Activated CD8-positive, alpha-beta memory T cell treated with anti-CD3 and anti-CD28 coated beads, Interleukin-2, amount 50 U/mL, for 24 hours (primary cell): ENCODE data around the gene LITAFD.
"Not testable (repeated sequence)": the region's sequence is repeated elsewhere in the genome, so short reads cannot be mapped to it uniquely, and the experiment has no call there.

Experiments used
- DNase-seq: peaks from one replicate; pipeline ENCODE4 v3.0.0-alpha.2; 2020; ENCODE audit errors: extremely low read depth

Gene LITAFD

DNA sequence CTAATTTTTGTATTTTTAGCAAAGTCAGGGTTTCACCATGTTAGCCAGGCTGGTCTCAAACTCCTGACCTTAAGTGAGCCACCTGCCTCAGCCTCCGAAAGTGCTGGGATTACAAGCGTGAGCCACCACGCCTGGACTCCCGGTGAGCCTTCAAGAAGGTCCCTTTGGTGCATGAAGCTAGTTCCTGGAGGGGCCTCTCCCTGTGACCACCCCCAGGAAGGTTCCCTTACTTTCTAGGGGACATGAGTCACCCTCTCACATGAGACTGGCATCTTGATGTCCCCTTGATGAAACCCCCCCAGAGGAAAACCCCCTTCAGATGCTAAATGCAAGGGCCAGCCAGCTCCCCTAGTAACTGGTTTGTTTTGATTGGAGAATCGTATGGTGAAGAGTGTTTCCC is 26.2 kb upstream of the LITAFD start:
- DNase-seq = no peak

DNA sequence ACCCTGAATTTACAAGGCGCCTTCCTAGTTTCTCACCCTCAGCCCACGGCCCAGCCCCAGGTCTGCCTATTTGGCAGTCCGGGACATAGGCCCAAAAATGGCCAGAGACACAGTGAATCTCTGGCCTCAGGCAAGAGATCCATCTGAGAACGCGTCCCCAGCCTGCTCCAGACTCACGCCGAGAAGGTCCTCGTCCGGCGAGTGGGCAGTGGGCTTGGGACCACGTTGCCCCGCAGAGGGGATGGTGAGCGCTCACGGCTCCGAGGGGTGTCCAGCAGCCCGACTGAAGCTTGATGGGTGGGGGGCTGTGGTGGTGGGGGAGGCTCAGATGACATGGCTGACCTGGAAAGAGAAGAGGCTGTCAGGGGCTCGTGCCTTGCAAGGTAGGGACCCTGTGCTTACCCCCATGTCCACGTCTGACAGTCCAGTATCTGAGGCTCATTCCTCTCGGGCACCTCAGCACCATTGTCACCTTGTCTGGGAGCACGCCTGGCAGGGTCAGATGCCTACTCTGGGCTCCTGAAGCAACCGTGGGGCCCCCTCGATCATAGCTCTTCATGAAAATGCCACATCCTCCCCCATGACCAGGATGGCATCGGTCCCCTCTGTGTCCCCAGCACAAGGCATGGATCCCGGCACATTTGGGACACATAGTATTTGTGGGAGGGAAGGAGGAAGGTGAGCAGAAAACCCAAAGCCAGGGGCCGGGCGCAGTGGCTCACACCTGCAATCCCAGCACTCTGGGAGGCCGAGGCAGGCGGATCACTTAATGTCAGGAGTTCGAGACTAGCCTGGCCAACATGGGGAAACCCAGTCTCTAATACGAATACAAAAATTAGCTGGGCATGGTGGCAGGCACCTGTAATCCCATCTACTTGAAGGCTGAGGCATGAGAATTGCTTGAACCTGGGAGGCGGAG is 22.9 kb upstream of the LITAFD start:
- DNase-seq = no peak

DNA sequence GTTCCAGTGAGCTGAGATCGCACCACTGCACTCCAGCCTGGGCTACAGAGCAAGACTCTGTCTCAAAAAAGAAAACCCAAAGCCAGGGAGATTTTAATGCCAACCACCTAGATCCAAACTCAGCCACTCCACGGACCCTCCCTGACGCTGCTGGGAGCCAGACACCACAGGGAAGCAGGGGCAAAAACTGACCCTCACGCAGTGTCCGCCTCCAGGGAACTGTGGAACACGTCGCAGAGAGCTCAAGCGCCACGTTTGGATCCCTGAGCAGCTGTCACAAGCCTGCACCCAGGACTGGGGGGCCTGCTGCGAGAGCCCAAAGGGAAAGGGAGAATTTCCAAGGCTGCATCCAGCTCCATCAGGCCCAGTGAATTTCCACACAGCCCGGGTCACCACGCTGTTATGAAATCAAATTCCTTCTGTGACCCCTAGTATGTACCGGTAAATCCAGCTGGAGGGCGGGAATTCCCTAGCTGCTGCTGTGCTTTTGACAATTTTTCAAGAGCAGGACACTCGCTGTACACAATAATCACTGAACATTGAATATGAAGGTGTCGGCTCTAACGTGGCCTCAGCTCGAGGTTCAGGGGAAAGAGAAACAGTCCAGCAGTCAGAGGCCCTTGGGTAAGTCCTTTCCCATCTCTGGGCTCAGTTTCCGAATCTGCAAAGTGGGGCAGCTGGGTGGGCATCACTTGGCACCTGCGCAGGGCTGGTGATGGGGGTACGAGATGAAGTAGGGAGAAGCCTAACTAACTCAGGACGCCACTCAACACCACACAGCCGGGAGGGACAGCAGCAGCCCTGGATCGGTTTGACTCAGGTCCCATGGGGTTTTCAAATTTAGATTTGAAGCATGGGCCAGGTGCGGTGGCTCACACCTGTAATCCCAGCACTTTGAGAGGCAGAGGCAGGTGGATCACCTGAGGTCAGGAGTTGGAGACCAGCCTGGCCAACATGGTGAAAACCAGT is 22.0 kb upstream of the LITAFD start:
- no peak for DNase-seq

DNA sequence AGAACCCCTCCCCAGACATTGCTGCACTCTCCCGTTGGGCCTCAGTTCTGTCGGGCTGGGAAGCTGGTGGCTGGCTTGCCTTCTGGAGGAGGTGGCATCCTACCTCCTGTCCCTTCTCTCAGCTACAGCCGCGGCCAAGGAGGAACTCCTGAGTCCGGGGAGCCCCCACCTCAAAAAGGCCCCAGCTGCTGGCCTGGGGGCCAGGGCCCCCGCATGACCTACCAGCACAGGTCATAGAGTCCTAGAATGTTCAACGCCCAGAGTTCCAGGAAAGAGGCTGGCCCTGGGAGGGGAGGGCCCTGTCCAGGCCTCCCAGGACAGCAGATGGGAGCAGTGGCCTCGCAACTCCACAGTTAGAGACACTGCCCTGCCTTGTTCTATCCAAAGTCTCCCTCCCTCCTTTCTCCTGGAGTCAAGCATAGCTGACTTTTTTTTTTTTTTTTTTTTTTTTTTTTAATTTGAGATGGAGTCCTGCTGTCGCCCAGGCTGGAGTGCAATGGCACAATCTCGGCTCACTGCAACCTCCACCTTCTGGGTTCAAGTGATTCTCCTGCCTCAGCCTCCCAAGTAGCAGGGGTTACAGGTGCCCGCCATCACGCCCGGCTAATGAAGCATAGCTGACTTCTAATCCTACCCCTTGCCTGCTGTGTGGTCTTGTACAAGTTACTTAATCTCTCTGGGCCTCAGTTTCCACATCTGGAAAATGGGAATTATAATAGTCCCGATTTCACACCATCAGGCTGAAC is 20.4 kb upstream of the LITAFD start:
- no peak for DNase-seq

DNA sequence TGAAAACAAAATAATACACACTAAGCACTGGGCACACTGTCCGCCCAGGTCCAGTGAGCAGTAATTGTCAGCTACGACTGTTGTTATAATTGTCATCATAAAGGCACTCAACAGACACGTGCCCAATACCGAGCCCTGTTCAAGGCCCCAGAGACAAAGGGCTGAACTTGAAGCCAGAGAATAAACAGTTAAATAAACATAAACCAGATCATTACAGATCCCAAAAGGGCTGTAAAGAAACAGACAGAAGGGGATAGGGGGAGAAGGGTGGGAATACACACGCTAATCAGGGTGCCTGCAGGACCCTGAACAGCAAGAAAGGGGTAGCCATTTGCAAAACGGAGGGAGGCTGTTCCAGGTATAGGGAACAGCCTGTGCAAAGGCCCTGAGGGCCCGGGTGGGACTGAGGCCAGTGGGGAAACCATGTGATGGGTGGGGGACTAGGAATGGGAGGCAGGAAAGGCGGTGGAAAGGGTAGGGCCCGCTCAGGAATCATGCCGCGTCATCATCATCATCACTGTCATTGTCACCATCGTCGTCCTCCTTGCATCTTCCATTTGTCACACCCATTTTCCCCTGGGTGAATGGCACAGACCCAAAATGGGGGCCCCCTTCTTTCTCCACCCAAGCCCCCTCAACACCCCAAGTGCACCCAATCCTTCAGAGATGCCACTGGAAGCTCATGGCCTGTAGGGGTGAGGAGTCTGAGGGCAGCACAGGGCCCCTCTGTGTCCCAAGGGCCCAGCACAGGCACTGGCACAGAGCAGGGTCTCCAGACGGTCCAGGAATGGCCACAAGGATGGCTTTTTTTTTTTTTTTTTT is 19.6 kb upstream of the LITAFD start:
- DNase-seq = no peak

DNA sequence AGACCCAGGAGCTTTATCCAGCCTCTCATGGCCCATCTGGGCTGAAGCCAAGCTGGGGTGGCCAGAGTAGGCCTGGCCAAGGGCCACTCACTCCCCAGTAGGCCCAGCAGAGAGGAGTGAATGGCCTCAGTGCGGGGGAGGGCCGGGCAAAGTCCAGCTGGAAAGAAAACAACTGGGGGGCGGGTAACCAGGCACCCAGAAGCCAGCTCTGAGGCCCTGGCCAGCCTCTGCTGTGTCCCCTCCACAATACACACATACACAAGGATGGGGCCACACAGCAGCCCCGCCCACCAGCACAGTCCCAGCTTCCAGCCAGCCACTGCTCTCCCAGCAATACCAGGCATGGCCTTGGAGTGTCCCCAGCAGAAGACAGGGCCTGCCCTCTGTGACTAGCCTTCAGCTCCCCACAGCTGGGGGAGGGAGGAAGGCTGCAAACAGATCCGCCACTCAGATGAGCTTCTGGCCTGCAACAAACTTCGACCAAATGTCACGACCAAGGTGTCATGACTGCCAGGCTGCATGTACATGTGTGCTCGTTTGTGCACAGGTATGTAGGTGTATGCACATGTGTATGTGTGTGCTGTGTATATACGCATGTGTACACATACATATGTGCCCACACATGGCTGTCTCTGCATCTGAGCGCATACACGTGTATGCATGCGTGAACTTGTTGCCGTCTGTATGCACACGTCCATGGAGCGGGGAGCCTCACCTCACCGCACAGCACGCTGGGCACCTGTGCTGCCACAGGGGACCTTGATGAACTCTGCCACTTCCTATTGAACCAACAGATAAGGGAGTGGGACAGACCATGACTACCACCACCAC is 18.3 kb upstream of the LITAFD start:
- no peak for DNase-seq

DNA sequence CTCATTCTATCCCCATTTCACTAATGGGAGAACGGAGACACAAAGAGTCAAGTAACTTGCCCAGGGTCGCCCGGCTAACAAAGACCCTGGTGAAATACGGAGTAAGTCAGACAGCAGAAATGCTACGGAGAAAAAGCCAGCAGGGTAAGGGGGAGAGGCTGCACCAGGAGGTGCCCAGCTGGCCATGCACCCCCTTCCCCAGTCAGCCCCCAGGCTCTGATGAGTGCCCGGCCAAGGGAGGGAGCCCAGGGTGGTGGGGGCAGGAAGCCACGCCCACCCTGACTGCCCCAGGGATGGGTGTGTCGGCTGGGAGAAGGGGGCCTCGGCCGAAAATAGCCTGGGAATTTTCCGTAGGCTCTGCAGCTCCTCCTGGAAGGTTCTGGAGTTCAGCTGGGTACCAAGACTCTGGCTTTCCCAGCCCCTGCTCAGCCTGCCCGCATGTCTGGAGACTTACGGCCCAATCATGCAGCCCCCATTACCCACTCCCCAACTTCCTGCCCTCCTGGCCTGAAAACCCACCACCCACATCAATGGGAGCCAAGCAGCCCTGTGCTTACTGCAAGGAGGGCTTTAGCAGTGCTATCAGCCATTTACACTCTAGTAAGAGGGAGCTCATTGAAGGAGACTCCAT is 17.6 kb upstream of the LITAFD start:
- no peak for DNase-seq

DNA sequence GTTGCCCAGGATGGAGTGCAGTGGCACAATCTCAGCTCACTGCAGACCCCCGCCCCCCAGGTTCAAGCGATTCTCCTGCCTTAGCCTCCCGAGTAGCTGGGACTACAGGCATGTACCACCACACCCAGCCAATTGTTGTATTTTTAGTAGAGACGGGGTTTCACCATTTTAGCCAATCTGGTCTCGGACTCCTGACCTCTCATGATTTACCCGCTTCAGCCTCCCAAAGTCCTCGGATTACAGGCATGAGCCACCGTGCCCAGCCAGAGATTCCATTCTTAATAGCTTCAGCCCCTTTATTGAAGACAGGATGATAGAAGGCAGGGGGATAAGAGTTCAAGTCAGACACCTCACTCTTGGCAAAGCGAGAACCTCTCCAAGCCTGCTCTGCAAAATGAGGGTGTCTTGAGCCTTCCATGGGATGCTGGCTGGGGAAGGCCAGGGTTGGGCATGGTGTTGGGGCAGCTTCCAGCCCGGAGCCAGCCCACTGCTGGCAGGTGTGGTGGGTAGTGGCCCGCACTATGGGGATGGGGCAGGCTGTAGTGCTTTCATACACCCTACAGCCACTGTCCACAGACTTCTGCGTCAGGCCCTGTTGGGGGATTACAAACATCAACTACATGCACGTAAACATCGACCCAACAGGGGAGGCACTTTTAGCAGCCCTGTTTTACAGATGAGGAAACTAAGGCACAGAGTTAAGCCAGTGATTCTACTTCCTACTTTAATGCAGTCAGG is 16.8 kb upstream of the LITAFD start:
- DNase-seq = no peak

DNA sequence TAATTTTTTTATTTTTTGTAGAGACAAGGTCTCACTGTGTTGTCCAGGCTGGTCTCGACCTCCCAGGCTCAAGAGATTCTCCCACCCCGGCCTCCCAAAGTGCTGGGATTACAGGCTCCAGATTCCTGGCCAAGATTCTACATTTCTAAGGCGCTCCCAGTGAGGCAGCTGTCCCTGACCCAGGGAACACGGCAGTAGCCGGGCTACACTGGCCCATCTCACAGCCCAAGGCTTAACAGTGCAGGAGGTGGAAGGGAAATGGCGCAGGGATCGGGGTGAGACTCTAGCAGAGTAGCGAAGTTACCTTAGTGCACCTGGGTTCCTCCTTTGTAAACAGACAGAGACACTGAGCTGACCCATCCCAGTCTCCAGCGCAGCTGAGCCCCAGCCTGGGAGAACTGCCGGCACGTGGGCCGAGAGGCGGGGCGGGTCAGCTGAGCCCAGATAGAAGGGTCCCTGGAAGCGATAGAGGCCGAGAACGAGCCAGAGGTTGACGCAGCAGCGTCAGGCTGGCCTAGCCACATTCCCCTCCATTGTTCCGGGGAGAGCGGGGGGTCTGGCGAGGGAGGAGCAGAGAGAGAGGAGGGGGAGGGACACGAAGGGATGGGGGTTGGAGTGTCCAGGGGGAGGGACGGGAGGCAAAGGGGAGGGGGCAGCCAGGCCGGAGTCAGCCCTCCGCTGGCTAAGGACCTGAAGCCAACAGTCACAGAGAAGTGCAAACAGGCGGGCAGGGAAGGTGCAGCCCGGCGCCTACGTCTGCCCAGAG is 15.8 kb upstream of the LITAFD start:
- DNase-seq = no peak

DNA sequence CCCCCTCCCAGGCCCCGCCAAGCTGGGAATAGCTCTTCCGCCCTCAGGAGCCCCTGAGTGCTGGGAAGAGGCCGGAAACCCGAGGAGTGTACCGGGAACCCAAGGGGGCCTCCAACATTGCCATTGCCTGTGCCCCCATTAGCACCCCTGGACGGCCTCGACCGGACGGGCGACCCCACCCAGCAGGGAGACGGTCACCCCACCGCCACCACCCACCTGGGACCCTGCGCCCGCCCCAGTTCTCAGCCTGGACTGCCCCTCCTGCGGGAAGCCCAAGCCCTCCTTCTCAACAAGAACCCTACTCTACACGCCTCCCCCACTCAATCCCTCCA is 15.3 kb upstream of the LITAFD start:
- no peak for DNase-seq

DNA sequence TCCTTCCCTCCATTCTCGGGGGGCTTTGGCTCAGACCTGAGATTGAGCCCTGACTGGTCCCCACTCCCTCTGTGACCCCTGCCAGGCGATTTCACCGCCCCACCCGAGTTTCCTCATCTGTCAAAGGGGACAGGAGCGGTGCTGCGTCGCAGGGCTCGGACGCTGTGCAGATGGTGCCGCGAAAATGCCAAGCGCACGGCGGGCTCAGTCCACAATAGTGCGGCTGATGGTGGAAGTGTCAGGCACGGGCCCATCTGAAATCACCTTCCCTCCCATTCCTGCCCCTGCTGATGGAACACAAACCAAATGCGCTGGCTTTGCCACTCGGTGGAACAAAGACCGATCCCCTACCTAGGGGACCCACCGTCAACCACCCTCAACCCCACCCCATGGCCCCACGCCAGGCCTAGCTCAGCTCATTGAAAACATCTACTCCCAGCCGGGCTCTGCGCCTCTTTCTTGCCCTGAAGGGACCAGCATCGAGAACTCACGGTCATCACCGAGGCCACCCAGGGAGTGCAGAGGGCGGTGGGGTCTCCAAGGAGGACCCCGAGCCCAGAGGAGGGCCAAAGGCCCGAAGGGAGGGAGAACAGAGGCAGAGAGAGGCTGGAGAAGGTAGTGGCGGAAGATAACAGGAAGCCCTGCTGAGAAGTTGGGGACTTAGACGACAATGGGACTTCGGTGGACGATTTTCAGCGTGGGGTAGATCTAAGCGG is 14.8 kb upstream of the LITAFD start:
- DNase-seq = no peak

DNA sequence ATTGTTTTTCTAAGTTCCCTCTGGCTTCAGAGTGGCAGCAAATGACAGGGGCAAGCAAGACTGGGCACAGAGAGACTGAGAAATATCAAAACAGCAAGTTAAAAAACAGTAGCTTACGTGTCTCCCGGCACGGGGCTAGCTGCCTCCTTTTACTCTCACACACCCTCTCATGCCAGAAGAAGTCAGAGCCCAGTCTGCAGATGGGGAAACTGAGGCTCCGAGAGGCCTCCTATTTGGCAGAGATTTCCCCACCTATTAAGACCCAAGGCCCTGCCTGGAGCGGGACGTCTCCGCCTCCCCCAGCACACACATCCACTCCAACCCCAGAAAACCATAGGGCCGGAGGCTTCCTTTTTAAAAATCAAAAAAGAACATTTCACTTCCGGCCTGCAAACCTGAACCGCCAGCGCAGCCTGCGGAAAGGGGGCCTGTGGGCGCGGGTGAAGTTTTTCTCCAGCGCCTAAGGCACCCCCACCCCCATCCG is 14.2 kb upstream of the LITAFD start:
- DNase-seq = no peak

DNA sequence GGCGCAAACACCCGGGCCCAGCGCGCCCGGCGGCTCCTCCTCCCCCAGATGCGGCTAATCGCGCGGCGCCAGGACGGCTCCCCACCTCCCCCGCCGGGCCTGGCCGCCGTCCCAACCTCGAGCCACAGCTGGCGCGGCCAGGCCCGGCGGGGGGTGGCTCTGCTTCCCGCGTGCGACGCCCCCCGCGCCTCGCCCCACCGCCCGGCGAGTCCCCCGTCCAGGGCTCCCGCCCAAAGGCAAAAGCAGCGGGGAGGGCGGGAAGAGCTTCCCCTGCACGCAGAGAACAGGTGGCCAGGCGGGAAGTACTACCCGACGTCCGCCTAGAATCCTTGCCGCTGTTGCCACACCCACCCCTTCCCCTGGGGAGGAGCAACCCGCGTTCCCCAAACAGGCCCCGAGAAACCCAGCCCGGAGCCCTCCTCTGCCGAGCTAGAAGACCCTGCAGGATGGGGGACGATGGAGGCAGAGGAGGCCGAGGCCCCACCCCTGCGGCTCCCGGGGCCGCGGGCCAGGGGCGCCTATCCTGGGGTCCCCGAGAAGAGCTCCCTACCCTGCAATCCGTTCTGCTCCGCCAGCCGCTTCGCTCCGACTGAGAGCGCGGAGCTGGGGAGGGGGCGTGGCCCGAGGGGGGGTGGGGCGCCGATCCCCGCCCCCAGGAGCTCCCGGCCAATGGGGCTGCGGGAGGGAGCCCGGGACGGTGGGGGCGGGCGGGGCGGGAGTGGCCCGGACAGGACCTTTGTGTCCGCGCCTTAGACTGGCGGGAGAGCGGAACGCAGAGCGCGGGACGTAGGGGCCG is 13.5 kb upstream of the LITAFD start, which contains the start of gene CARHSP1:
Gene CARHSP1, minus strand, starts transcription at position 591 of the 796 bp plus-strand sequence. CDS start 9,678 bp downstream, outside the sequence.
- DNase-seq = peak; percentile 50

DNA sequence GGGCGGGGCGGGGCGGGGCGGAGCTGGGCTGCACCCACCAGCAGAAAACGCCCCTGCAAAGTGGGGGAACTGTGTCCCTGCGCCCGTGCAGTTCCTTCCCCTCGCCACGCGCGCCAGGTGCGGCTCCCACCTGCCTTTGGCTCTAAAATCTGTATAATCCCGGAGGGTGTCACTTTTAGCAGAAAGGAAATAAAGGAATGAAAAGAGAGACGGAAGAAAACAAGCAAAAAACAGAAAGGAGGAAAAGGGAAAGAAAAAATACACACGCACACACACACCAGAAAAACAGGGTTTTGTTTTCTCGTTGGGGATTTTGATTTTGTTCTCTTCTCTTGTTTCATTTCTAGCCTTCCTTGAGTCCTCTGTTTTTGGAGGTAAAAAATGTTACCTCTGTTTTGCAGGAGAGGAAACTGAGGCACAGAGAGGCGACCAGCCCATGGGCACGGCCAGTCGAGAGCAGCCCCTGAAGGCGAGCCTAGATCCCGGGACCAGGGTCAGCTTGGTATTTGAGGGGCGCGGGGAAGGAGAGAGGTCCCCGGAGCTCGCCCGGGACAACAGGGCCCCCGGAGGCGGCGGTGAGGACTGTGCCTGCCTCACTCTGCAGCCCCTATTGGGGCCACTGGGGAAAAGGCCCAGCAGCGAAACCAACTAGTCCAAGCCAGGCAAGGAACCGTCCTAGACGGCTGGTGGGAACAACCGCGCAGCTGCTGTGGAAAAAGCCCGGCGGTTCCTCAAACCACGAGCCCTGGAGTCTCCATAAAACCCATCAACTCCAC is 12.8 kb upstream of the LITAFD start:
- no peak for DNase-seq

DNA sequence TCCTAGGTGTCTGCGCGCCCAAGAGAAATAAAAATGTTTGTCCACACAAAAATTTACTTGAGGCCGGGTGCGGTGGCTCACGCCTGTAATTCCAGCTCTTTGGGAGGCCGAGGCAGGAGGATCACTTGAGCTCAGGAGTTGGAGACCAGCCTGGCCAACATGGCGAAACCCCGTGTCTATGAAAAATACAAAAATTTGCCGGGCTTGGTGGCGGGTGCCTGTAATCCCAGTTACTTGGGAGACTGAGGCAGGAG is 12.2 kb upstream of the LITAFD start:
- DNase-seq = not testable (repeated sequence)

DNA sequence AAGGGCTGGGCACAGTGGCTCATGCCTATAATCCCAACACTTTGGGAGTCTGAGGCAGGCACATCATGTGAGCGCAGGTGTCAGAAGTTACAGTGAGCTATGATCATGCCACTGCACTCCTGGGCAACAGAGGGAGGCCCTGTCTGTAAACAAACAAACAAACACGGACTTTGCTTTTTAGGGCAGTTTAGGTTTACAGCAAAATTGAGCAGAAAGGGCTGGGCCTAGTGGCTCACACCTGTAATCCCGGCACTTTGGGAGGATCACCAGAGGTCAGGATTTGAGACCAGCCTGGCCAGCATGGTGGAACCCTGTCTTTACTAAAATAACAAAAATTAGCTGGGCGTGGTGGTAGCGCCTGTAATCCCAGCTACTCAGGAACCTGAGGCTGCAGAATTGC is 10.1 kb upstream of the LITAFD start:
- no peak for DNase-seq
